HPDE6-E6E7 (cell line): ENCODE results near the gene PDGFRB.
"Not testable (repeated sequence)": the region's sequence is repeated elsewhere in the genome, so short reads cannot be mapped to it uniquely, and the experiment has no call there.

Experiments used
- DNase-seq: peaks from one replicate; pipeline ENCODE4 v3.0.0; 2011; ENCODE audit warnings: missing footprints; ENCODE audit errors: extremely low spot score

PDGFRB gene

DNA sequence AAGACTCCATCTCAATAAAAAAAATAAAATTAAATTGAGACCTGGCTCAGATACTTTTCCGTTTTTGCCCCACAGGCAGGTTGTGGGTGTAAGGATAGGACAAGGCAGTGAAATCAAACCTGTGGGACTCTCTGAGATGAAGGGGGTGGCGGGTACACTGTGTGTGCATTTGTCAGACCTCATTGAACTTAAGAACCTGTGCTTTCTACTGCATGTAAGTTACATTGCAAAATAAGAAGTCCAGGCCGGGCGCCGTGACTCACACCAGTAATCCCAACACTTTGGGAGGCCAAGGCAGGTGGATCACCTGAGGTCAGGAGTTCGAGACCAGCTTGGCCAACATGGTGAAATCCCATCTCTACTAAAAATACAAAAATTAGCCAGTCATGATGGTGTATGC, 70.9 kb downstream of the PDGFRB start:
- not testable (repeated sequence) for DNase-seq

DNA sequence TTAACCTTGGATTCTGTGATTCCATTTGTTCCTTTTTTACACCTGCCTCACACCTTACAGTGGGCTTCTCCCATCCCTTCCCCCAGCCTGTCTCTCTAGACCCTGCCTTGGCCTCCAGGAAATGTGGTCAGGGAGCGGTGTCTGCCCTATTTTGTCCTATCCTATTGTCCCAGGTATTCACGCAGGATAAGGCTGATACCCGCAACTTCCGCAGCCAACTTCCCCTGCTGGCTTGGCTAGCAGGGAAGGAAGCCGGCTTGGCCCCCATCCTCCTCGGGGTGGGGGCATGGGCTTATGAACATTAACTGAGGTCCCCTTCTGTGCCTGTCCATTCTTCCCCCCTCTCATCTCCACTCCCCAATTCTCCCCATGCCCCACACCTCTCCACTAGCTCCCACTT, 72.8 kb downstream of the PDGFRB start:
- DNase-seq = no peak

DNA sequence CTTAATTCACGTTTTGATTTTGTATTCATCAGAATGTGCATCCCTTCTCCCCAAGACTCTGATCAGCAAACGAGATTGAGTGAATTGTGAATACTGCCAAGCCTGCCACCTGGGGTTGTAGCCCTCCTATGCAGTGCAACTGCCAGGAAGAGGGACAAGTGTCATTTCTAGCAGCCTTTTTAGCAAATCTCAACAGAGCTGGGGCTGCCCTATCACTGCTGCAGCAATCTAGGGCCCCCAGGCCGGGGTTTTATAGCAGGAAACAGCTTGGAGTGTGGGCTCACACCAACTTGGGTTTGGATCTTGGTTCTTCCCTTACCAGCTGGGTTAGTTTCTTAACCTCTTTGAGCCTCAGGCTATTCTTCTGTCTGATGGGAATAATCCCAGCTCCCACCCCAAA, 73.3 kb downstream of the PDGFRB start:
- DNase-seq = no peak

DNA sequence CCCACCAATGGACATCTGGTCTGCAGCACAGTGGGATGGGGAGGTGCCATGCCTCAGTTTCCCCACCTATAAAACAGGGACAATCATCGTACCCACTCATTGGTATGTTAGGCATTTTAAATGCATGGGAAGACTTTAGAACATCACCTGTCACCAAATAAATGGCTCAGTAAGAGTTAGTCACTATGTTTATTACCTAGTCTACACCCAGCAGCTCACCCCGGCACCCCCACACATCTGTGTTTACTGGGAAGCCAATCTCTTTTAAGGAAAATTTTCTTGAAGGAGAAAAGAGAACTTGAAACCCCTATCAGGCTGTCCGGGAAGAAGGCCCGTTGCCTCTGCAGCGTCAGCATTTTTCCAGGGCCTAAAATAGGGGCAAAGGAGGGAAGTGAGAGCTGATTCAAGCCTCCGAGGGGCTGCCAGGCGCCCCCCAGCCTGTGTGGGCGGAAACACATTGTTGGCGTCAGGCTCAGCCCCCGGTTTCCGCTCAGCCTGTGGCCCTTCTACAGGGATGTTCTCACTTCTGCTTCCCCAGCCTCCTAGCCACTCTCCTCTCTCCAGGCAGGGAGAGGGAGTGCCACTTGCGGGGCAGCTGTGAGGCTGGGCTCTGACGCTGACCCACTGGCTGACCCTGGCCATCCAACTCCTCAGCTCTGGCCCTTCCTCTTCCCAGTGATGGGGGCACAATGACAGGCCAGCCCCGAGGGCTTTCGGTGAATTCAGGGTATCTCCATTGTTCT, 73.9 kb downstream of the PDGFRB start:
- no peak for DNase-seq

DNA sequence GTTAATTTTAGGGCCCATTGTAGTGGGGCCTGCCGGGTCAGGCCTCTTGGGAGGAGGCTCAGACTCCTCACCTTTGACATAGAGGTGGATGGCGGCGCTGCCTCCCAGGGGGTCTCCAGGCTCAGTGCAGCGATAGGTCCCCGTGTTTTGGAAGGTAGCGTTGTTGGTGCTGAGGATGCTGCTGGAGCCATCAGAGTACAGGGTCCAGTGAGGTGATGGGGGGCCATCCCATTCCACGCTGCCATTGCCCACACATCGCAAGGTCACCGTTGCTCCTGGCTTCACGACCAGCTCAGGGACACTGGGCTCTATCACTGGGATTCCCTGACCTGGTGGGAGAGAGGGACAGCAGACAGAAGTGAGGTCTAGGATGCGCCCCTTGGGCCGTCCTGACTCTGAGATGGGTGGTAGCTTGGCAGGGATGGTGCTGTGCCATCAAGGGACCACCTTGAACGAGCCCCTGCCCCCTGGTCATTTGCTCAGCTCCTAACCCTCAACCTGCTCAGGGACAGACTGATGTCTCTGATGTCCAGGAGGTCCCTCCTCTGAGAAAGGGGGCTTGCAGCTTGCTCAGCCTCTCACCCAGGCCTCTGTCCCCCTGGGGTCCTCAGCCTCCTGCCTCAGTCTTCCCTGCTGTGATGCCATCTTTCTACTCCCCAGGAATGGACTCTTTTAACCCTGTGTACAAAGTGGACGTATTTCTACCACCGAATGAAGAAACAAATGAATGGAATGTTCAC, 74.8 kb downstream of the PDGFRB start:
- no peak for DNase-seq

DNA sequence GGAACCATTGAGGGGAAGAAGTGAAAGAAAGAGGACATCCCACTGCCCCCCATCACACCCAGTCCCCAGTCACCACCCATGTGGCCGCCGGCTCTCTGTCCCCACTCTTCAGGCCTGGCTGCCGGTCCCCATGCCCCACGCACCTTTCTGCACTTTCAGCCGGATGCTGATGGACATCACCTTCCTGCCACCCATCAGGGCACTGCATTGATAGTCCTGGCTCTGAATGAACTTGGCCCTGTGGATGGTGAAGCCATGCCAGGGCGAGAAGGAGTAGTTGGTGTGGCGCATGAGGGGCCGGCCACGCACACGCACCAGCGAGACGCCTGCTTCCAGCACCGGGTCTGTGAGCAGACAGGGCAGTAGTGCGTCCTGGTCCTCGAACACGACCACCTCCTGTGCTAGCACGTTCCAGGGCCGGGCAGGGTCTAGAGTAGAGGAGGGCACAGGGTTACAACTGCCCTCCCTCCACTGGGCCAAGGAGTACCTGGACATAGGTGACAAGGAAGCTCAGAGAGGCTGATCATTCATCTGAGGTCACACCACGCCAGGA, 75.7 kb downstream of the PDGFRB start:
- DNase-seq = no peak

DNA sequence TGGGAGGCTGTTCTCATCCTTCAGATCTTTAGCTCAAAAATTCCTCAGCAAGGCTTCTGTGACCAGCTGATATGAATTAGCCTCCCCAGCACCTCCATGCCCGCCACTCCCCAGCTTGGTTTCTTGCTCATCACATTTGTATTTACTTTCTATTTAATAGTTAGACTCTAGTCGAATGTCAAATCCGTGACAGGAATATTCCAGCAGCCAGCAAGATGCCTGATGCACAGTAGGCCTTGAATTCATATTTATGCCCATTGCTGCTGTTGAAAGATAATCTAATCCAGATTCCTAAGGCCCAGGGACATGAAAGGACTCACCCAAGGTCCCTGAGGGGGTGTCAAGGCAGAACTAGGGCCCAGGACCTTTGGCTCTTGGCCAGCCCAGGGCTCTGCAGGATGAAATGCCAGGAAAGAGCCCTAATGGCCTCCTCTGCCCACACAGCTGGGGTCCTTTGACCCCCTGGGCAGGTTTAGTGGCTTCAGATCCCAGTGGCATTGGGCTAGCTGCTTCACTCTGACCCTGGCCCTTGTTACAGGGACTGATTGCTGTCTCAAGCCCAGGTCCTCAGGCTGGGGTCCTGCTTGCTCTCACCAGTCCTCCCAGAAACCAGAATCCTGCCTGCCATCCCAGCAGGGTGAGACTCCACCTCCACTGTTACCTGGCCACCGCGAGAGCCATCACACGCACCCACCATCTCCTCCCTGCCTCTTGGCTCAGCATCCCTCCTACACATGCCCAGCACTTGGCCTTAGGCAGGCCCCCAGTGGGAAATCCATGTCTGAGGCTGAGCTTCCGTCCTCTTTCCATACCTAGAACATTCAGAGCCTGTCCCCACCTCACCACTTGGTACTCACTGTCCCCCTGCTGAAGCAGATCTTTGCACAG, 76.6 kb downstream of the PDGFRB start:
- DNase-seq = no peak

DNA sequence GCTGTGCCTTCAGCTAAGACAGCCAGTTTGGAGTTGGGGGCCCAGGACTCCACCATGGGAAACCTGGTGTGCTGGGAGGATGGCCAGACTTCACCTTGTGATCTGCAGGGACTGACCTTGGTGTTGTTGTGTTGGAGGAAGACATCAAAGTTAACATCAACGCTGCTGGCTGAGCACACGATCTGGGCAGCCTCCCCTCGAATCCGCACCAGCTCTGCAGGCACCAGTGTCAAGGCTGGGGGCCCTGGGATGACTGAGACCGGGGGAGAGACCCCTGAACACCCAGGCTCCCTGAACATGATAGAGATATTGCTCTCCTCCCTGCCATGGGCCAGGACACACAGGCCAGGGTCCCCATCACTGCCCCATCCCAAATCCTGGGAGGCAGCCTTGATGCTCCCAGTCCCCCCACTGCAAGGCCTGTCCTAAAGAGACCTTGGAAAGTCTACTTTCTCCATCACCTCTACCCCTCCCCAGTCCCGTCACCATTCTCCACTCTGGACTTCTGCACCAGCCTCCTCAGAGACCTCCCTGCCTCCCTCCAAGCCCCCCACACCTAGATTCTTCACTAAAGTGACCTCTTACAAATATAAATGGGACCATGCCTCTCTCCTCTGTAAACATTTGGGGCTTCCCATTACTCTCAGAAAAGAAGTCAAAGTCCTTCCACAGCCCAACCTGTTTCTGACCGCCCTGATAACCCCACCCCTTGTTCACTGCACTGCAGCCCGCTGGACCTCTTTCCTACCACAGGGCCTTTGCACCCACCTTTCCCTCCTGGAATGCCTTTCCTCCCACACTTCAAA, 77.4 kb downstream of the PDGFRB start:
- DNase-seq = no peak

DNA sequence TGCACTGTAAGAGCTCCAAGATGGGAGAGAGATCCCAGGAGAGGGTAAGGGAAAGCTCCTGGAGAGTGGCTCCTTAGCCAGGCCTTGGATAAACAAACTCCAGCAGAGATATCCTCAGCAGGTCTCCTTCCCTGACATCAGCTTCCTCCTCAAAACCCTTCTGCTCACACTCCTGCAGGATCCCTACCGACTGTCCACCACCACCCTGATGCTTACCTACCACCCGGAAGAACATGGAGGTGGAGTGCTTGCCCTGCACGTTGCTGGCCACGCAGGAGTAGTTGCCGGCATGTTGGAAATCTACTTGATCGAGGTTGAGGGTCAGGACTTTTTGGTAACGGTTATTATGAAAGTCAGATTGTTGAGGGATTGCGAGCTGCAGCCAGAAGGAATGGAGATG, 78.6 kb downstream of the PDGFRB start:
- no peak for DNase-seq

DNA sequence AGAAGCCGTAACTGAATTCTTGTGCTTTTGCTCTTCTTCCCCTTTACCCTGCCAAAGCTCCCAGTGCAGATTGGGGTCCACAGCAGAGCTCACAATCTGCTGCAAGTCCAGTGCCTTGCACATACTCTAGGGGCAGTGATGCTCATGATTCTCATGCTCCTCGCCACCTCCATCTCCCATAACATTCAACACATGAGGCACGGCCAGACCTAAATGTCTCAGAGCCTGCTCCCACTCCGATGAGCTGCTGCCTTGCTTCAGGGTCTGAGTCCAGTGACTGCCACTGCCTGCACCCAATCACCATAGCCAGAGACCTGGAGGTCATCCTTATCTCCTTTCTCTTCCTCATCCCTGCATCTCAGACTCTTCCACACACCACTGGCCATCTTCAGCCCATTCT, 79.8 kb downstream of the PDGFRB start:
- DNase-seq = no peak

DNA sequence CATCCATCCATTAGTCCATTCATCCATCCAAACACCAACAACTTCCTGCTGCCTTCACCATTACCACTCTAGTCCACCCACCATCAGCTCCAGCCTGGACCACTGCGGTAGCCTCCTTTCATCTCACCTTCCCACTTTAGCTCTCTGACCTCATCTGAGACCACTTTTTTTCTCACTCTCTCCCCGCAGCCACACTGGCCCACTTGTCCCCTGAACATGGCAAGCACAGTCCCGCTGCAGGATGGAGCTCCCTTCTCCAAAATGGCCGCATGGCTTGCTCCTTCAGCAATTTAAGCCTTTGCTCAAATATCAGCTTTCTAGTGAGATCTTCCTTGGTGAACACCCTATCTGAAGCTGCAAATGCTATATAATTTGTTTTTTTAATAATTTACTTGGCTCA, 80.4 kb downstream of the PDGFRB start:
- DNase-seq = no peak

DNA sequence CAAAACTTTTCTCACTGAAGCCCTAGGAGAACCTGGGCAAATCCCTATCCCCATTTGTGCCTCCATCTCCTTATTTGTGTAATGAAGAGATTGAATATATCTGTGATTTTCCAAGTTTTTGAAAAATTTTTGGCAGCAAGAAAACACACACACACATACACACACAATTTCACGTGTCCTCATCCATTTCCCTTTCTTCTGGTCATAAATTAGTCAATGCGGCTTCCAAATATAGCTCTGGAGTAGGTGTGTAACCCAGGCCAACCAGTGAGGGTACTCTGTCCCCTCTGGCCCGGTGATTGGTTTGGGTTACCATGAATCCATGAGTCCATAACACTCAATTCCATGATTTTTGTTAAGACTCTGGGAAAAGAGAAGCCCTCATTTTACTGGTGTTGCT, 82.0 kb downstream of the PDGFRB start:
- no peak for DNase-seq

DNA sequence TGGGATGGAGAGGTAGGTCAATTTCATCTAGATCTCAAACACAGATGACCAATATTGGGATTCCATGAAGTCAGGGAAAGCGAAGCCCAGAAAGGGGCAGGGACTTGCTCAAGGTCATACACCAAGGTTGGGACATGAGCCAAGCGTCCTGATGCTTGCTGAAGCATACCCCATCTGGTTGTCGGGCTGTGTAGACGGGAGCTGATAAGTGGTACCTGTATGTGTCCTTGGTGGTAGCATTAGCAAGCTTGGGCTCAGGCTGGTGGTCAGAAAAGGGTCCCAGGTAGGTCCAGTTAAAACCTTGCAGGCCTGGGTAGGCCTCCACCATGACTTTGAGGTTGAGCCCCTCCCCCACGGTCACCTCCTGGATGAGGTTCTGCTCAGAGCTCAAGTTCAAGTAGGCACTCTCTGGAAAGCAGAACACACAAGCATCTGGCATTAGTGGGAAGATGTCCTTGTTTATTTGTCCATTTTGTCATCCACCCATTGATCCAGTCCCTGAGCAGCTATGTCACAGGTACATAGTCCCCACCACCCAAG, 82.5 kb downstream of the PDGFRB start:
- DNase-seq = no peak

DNA sequence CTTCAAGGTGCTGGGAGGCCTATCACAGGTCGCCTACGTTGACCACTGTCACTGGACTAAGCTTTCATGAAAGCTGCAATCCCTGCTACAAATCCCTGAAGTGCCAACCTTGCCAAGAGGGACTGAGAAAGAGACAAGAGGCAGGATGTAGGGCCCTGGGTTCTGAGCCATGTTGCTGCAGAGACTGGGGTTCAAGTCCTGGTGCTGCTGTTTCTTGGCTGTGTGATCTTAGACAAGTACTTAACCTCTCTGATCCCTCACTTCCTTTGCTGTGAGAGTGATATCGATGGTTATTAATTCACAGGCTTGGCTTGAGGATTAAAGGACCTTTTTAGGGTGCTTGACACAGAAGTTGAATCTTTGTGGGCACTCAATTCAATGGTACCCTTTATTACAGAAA, 84.8 kb downstream of the PDGFRB start:
- DNase-seq = no peak

DNA sequence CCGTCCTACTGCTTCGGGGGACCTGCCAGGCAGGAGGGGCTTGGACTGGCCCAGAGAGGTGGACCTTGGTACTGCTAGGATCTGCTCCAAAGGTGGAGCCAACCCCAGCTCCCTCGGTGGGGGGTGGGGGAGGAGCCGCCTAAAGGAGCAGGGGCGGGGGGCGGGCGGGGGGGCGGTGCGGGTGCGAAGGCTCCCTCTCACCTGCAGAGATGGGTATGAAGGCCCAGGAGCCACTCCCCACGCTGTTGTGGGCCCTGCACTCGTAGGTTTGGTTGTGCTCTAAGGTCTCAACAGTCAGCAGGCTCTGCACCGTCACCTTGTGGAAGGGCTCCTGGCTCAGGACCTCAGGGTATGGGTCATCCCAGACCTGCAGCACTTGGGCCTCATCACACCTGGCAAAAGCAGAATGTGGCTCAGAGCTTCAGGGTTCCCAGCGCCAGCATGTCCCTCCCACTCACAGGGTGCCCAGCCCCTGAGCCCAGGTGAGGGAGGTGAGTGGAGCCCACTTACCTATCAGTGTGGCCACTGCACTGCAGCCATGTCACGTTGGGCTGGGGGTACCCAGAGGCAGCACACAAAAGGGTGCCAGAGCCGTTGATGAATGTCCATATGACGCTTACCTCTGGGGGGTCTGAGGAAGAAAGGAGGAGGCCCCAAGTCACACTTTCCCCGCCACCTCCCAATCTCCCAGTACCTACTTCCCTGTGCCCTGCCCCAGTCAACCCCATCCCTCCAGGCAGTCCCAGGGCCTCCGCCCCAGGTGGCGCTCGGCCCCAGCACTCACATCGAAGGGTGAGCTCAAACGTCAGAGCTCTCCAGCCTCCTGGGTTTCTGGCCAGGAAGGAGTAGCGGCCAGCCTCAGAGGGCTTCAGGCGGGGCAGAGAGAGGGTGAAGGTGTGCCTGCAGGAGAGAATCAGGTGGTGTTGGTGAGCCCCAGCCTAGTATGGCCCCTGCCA, 85.7 kb downstream of the PDGFRB start:
- no peak for DNase-seq

DNA sequence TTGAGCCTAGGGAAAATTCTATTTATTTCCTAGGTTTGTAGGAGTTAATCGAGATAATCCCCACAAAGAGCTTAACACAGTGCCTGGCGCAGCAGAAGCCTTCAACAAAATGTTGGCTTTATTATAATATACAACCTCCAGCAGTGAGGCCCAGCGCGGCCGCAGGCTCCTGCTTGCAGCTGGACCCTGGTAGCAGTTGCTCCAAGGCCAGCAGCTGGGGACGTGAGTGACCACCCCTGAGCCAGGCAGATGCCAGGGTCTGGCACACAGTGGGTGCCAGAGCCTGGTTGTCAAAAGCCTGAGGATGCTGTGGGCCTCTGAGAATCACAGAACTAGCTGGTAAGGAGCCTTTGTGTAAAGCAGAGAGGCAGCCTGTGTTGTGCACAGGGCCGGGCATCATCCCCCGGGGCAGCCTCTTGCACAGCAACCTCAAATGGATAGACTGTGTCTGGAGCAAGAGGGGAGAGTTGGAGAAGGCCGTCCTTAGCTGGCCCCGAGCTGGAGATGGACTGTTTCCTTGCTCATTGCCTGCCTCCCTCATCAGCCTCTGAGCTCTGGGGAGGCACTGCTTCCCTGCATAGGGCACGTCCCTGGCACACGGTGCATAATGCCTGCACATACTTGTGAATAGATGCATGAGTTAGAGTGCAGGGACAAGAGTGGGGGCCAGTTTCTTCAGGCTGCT, 86.5 kb downstream of the PDGFRB start:
- no peak for DNase-seq

DNA sequence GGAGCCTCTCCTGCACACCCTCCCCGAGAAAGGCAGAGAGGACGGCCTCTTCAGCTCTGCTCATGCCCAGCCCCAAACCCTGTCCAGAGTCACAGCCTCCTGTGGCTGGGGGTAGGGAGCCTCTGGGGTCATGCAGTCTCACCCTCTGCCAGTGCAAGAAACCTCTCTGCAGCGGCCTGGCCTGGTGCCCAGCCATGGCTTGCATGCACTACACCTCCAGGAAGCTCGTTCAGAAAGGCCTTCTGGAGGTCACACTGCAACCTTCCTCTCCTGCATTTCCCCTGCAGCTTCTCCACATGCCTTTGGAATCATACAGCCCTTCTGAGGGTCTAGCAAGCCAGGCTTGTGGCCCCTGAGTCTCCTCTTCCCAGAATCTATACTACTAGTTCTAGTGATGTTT, 87.2 kb downstream of the PDGFRB start:
- no peak for DNase-seq

DNA sequence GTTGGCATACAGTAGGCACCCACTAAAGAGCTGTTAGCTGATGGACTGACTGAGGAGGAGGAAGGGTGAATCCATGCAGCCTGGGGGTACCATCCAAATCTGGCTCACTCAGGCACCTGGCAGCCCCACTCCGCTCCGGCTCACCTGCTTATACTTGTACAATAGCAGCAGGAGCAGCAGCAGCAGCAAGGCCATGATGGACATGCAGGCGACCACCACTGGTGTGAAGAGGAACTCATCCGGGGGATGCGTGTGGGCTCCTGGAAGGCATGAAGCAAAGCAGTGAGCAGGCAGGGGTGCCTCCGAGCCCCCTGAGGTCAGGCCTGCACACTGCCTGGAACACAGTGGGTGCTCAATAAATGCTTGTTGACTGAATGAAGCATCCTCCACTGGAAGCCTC, 87.6 kb downstream of the PDGFRB start:
- DNase-seq = no peak

DNA sequence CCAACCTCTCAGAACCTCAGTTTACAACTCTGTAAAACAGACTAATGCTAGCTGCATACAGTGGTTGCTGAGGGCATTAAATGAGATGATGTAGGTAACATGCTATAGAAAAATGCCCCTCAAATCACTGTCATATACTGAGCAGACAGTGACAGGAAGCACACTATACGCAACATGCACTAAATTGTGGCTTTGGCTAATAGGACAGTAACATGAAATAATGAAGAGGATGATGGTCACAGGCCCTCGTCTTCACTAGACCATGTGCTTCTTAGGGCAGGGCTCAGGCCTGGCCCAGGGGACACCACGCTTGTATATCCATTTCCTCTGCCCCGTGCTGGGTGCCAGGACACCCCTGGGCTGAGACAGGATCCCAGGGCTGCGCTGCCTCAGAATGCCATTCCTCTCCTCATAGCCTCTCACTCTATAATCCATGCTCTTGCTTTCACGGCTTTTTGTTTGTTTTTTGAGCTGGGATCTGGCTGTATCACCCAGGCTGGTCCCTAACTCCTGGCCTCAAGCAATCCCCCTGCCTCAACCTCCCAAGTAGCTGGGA, 88.2 kb downstream of the PDGFRB start:
- DNase-seq = no peak
